Vagina (tissue), 2 donors: ENCODE data around the gene ACOX2. TPM values are rescaled to one million over a fixed set of nuclear protein-coding genes. Genes with fewer than 3 reads are reported as not detected.

Experiments
- DNase-seq, 2 donors: peaks; one replicate each; pipeline ENCODE4 v3.0.0-alpha.2; 2017; ENCODE audit errors: extremely low spot score in 2 of 2
- H3K27ac ChIP-seq: fragments of 200-600 bp; sonication (generic); one replicate; pipeline ENCODE4 v1.5.1; 2019
- H3K27me3 ChIP-seq: fragments of 200-600 bp; sonication (generic); one replicate; pipeline ENCODE4 v1.5.1; 2019
- H3K36me3 ChIP-seq, 2 donors: fragments of 200-600 bp; sonication (generic); one replicate each; pipeline ENCODE4 v1.5.1; 2017 to 2019
- H3K4me1 ChIP-seq: fragments of 200-600 bp; sonication (generic); one replicate; pipeline ENCODE4 v1.5.1; 2019
- H3K4me3 ChIP-seq, 2 donors: fragments of 200-600 bp; sonication (generic); 1 replicate in 1 of 2; 2 replicates in 1 of 2; pipeline ENCODE4 v1.5.1; 2016 to 2019
- H3K9me3 ChIP-seq: fragments of 200-600 bp; sonication (generic); one replicate; pipeline ENCODE4 v1.5.1; 2019
- POLR2A ChIP-seq, 2 donors: fragments of 450-650 bp; IDR thresholded peaks; one replicate each; pipeline ENCODE4 v1.6.1; 2017; ENCODE audit warnings: antibody characterized with exemption in 2 of 2, mild to moderate bottlenecking in 2 of 2, moderate library complexity in 2 of 2
- POLR2AphosphoS5 ChIP-seq, 2 donors: sonication (generic); formaldehyde crosslinking; IDR thresholded peaks; one replicate each; pipeline ENCODE4 v1.9.0; 2017; ENCODE audit warnings: antibody characterized with exemption in 2 of 2, mild to moderate bottlenecking in 2 of 2, low read depth in 1 of 2; ENCODE audit not compliant: insufficient read depth in 1 of 2
- intact Hi-C: fragments of 100-400 bp; cut with DNase I; formaldehyde crosslinking; loops from one replicate; pipeline ENCODE4 v1.15.1; 2023
- total RNA-seq: library from RNA; depleted of rRNA; stranded (reverse); fragments of >200 nt; gene quantifications from one replicate; pipeline ENCODE4 v1.2.3, GENCODE V29; 2016
- TF ChIP-seq, protein P1 (sequence below), 3 experiments: fragments of 450-650 bp in 2 of 3; fragments of 200-600 bp in 1 of 3; sonication (generic) in 1 of 3; IDR thresholded peaks; one replicate each; pipeline ENCODE4 v1.5.1; 2017 to 2019; ENCODE audit warnings: antibody characterized with exemption in 3 of 3, mild to moderate bottlenecking in 2 of 3, moderate library complexity in 2 of 3

ACOX2 gene
- total RNA-seq, 1 donor from 2014 or later = 24.8 TPM

DNA sequence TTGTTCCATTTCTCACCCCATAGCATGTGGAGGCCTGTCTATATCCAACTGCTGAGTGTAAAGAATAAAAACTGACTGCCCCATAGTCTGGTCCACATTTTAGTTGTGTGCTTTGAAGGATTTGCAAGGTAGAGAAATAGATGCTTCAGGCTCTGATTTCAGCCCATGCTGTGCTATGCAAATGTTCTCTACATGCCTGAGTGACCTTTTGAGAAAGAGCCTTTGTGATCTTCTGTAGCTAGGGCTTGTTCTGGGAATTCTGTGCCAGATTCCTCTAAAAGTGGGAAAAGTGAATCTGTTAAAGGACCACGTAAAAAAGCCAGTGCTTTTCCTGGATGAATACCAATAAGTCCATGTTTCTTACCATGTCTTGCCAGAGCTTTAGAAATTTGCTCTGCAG is 39.9 kb downstream of the ACOX2 start:
- Histone ChIP-seq H3K27ac (no peak overlapping the region), H3K27me3 (no peaks in the 10 kb centered on the region), H3K9me3 (no peaks in the 10 kb centered on the region), H3K4me1 (peaks cover 67% of the 10 kb centered on the region), H3K36me3 (peaks cover 0 to 16% of the 10 kb centered on the region in 2 donors), H3K4me3 (no peak overlapping the region)
- TF ChIP-seq, protein P1, sequence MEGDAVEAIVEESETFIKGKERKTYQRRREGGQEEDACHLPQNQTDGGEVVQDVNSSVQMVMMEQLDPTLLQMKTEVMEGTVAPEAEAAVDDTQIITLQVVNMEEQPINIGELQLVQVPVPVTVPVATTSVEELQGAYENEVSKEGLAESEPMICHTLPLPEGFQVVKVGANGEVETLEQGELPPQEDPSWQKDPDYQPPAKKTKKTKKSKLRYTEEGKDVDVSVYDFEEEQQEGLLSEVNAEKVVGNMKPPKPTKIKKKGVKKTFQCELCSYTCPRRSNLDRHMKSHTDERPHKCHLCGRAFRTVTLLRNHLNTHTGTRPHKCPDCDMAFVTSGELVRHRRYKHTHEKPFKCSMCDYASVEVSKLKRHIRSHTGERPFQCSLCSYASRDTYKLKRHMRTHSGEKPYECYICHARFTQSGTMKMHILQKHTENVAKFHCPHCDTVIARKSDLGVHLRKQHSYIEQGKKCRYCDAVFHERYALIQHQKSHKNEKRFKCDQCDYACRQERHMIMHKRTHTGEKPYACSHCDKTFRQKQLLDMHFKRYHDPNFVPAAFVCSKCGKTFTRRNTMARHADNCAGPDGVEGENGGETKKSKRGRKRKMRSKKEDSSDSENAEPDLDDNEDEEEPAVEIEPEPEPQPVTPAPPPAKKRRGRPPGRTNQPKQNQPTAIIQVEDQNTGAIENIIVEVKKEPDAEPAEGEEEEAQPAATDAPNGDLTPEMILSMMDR (IDR thresholded peaks at IDR 0.05) = no peak
- no peak for TF ChIP-seq POLR2A (IDR thresholded peaks at IDR 0.05)
- no peak for TF ChIP-seq POLR2AphosphoS5 (IDR thresholded peaks at IDR 0.05; ENCODE audit: insufficient read depth in 1 of 2, low read depth in 1 of 2)
- intact Hi-C loops = no loop called here
- DNase-seq = no peak

DNA sequence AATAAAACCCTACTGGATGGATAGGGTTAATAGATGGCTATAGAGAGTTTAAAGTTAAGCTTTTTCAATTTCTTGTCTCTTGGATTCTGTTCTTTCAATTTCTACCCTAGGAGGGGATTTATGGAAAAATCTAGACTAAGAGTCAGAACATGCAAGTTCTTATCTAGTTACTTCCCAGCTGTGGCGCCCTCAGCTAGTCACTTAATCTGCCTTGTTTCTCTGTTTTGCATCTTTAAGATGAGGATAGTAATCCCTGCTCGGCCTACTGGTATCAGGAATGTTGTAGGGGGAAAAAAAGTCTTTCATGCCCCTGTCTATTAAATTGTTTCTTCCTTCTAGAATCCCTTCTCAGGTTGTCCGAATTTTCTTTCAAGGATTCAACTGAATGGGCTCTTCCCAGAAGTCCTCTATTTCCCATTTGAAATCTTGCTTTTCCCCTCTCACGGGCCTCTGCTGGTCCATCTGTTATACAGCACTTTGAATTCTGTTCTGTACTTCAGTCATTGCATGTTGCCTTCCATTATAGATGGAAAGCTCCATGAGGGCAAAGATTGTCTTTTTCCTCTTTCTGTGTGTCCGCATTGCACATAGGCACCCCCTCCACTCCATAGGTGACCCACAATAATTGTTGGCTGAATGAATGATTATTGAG is 40.7 kb downstream of the ACOX2 start:
- TF ChIP-seq POLR2A (IDR thresholded peaks at IDR 0.05) (no peak), POLR2AphosphoS5 (IDR thresholded peaks at IDR 0.05; ENCODE audit: insufficient read depth in 1 of 2, low read depth in 1 of 2) (no peak)
- TF ChIP-seq, protein P1 (IDR thresholded peaks at IDR 0.05) = no peak
- intact Hi-C loops = no loop called here

DNA sequence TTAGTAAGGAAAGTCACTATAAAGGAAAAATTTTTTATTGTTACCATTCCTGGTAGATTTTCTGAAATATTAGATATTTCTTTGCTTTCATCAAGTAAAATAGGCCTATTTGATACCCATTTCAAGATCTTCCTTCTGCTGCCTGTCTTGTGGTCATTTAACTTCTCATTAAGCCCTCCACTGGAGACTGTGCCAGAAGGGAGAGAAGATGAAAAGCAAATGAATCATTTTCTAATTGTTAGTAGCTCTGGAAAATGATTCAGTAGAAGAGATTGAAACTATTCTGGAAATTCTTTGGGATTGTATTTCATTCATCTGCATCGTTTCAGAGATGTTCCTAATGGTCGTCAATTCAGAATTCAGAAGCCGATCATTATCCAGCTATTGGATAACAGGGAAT is 41.9 kb downstream of the ACOX2 start:
- H3K4me1 ChIP-seq = peaks cover 75% of the 10 kb centered on the region
- H3K36me3 ChIP-seq = no peaks in the 10 kb centered on the region
- H3K27ac ChIP-seq = no peak overlapping the region
- no peak for DNase-seq
- H3K9me3 ChIP-seq = no peaks in the 10 kb centered on the region
- TF ChIP-seq POLR2AphosphoS5 (IDR thresholded peaks at IDR 0.05; ENCODE audit: insufficient read depth in 1 of 2, low read depth in 1 of 2) = no peak
- TF ChIP-seq, protein P1 (IDR thresholded peaks at IDR 0.05) = no peak
- no peak for TF ChIP-seq POLR2A (IDR thresholded peaks at IDR 0.05)
- no peak overlapping the region for H3K4me3 ChIP-seq
- intact Hi-C loops = no loop called here
- no peaks in the 10 kb centered on the region for H3K27me3 ChIP-seq

More for the DNA sequence above, 40.7 kb downstream of the ACOX2 start:
- no peaks in the 10 kb centered on the region for H3K9me3 ChIP-seq
- H3K27ac ChIP-seq = no peak overlapping the region
- H3K36me3 ChIP-seq = peaks cover 0 to 9% of the 10 kb centered on the region in 2 donors
- H3K4me3 ChIP-seq = no peak overlapping the region
- no peak for DNase-seq
- H3K4me1 ChIP-seq = peaks cover 63% of the 10 kb centered on the region
- H3K27me3 ChIP-seq = no peaks in the 10 kb centered on the region

DNA sequence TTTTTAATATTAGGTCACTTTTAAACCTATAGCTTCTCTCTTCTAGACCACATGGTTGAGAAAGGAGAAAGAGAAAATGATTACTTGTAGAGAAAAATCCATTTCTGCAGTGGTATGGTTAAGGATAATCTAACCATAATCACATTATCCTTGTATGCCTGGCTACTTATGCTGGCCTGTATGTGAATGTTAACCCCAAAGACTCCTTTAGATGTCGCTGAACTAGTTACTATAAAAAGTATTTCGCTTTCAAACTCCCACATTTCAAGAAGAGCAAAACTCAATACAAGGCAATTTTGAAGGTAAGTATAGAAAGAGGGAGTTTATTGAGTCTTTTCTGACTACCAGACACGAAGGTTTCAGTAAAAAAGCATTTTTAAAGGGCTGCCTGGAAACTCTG is 42.9 kb downstream of the ACOX2 start:
- H3K27ac ChIP-seq = no peak overlapping the region
- H3K27me3 ChIP-seq = no peaks in the 10 kb centered on the region
- DNase-seq = no peak
- TF ChIP-seq POLR2A (IDR thresholded peaks at IDR 0.05) (no peak), POLR2AphosphoS5 (IDR thresholded peaks at IDR 0.05; ENCODE audit: insufficient read depth in 1 of 2, low read depth in 1 of 2) (no peak)
- TF ChIP-seq, protein P1 (IDR thresholded peaks at IDR 0.05) = no peak
- no peaks in the 10 kb centered on the region for H3K9me3 ChIP-seq
- H3K4me1 ChIP-seq = peaks cover 76% of the 10 kb centered on the region
- no peaks in the 10 kb centered on the region for H3K36me3 ChIP-seq
- peak overlapping the region in 1 of 2 donors; percentile 80 for H3K4me3 ChIP-seq
- intact Hi-C loops = no loop called here

DNA sequence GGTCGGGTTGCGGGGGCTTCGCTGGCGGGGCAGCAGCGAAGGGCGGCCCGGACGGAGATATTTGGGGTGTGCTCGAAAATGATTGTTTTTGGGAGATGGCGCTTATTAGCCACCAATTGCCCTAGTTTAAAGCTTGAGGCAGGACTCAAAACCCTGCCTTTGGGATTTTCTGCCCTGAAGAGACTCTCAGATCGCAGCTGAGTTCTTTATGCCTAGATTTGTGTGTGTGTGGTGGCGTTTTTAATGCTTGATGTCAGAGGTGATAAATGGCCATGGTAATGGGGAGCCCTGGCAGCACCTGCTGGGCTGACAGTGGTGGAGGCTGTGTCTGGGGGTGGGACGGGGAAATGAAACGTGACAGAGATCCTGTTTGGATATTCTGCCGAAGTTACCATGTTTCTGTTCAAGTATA is 44.5 kb downstream of the ACOX2 start:
- TF ChIP-seq, protein P1 (IDR thresholded peaks at IDR 0.05) = no peak
- TF ChIP-seq POLR2A (IDR thresholded peaks at IDR 0.05) (no peak), POLR2AphosphoS5 (IDR thresholded peaks at IDR 0.05; ENCODE audit: insufficient read depth in 1 of 2, low read depth in 1 of 2) (no peak)
- H3K36me3 ChIP-seq = no peaks in the 10 kb centered on the region
- DNase-seq = no peak
- peaks cover 70% of the 10 kb centered on the region for H3K4me1 ChIP-seq
- H3K9me3 ChIP-seq = no peaks in the 10 kb centered on the region
- intact Hi-C loops = no loop called here
- peak overlapping the region; percentile 62 to 80 for H3K4me3 ChIP-seq
- H3K27ac ChIP-seq = peak overlapping the region; percentile 85
- no peaks in the 10 kb centered on the region for H3K27me3 ChIP-seq
